Stomach (tissue), 9 donors: Measurements from ENCODE around the gene DAPK2. TPM values are rescaled to one million over a fixed set of nuclear protein-coding genes. Genes with fewer than 3 reads are reported as not detected.

ENCODE experiments used
- DNase-seq, 2 donors: peaks; one replicate each; pipeline versions ENCODE4 v3.0.0 to v3.0.0-alpha.2; 2013 to 2019
- H3K27ac ChIP-seq, 5 donors: fragments of 200-600 bp in 4 of 5; sonication (generic) in 4 of 5; one replicate each; pipeline ENCODE4 v1.5.1; 2013 to 2019; ENCODE audit warnings: mild to moderate bottlenecking in 1 of 5, moderate library complexity in 1 of 5
- H3K27me3 ChIP-seq, 3 donors: fragments of 200-600 bp; sonication (generic); one replicate each; pipeline ENCODE4 v1.5.1; 2017 to 2019; ENCODE audit warnings: mixed run types in 1 of 3
- H3K36me3 ChIP-seq, 4 donors: fragments of 200-600 bp; sonication (generic); 1 replicate in 3 of 4; 2 replicates in 1 of 4; pipeline ENCODE4 v1.5.1; 2016 to 2019
- H3K4me1 ChIP-seq, 4 donors: fragments of 200-600 bp; sonication (generic); one replicate each; pipeline ENCODE4 v1.5.1; 2016 to 2019
- H3K4me3 ChIP-seq, 4 donors: fragments of 200-600 bp; sonication (generic) in 3 of 4; one replicate each; pipeline ENCODE4 v1.5.1; 2016 to 2019; ENCODE audit warnings: mild to moderate bottlenecking in 1 of 4
- H3K9me3 ChIP-seq, 4 donors: fragments of 200-600 bp; sonication (generic); one replicate each; pipeline ENCODE4 v1.5.1; 2016 to 2019
- EP300 ChIP-seq: sonication (generic); formaldehyde crosslinking; IDR thresholded peaks from one replicate; pipeline ENCODE4 v1.6.1; 2017; ENCODE audit warnings: antibody characterized with exemption
- POLR2A ChIP-seq, 4 donors: fragments of 450-650 bp; IDR thresholded peaks; one replicate each; pipeline ENCODE4 v1.6.1; 2016; ENCODE audit warnings: antibody characterized with exemption in 4 of 4, control low read depth in 2 of 4, mild to moderate bottlenecking in 1 of 4, moderate library complexity in 1 of 4
- POLR2AphosphoS5 ChIP-seq, 3 donors: sonication (generic); formaldehyde crosslinking; IDR thresholded peaks; one replicate each; pipeline ENCODE4 v1.6.1; 2016; ENCODE audit warnings: antibody characterized with exemption in 3 of 3
- WGBS, 5 donors: extraction: QIAGEN DNeasy Blood & Tissue Kit in 3 of 5; methylation state at CpG; one replicate each; pipeline versions ENCODE4 v1.1.5 to v1.1.7; 2013 to 2018; 5-methylcytosine and 5-hydroxymethylcytosine counted together
- intact Hi-C: fragments of 100-400 bp; cut with DNase I; formaldehyde crosslinking; loops from one replicate; pipeline ENCODE4 v1.15.1; 2023; ENCODE audit warnings: low total_unique reads
- polyA plus RNA-seq, 3 donors: library from polyadenylated mRNA; stranded (reverse); fragments of 200-250 nt; gene quantifications; one replicate each; pipeline ENCODE4 v1.2.3, GENCODE V29; 2013
- total RNA-seq, 5 donors: library from RNA; depleted of rRNA; stranded (reverse); fragments of >200 nt; gene quantifications; one replicate each; pipeline versions ENCODE4 v1.1.0 to v1.2.3, GENCODE V29; 2014 to 2016
- TF ChIP-seq, protein P1 (sequence below), 7 experiments: fragments of 450-650 bp in 4 of 7; fragments of 200-600 bp in 3 of 7; sonication (generic) in 3 of 7; IDR thresholded peaks; one replicate each; pipeline ENCODE4 v1.5.1; 2016 to 2019; ENCODE audit warnings: antibody characterized with exemption in 7 of 7, control low read depth in 2 of 7, mild to moderate bottlenecking in 1 of 7
- donor health status: healthy with polysubstance abuse.
- donor health status: Bipolar disorder and iron deficiency.
- donor health status: healthy.

The DAPK2 gene
- total and polyA plus RNA-seq, 8 donors = 5.2 to 178 (median 16.6) TPM

DNA sequence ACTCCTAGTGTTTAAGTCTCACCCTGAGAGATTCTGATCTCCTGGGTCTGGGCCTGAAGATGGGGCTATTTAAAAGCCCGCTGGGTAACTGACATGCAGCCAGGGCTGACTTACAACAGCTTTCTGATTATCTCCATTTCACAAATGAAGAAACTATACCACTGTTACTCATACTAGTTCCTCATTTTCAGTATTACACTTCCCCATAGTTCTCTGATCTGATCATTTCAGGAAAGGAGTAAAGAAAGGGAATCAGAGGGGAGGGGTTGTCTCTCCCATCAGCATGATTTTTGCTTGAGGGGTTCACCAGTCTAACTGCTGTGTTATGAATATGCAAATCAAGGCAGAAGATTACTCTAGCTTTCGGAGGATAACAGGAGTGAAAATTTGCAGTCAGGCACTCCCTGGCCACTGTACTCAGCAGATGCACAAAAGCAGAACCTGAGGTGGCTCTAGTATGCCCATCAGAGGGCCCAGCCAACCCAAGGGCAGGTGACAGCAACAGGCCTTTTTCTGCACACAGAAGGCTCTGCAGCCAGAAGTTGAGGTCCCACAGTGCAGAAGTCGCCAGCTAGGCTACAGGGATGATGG, 59.4 kb downstream of the DAPK2 start:
- WGBS, 5 donors = 86 to 91% (median 87%) methylated on average over 3 of the region's 3 CpGs
- Histone ChIP-seq H3K4me3 (no peak overlapping the region), H3K36me3 (peaks cover 0 to 8% (median 0%) of the 10 kb centered on the region in 4 donors), H3K27me3 (no peaks in the 10 kb centered on the region), H3K9me3 (no peaks in the 10 kb centered on the region), H3K4me1 (peaks cover 0 to 49% (median 33%) of the 10 kb centered on the region in 4 donors), H3K27ac (peak overlapping the region in 2 of 5 donors; percentile 58 to 68)
- TF ChIP-seq POLR2A (IDR thresholded peaks at IDR 0.05) = no peak
- TF ChIP-seq EP300 = no peak
- TF ChIP-seq, protein P1, sequence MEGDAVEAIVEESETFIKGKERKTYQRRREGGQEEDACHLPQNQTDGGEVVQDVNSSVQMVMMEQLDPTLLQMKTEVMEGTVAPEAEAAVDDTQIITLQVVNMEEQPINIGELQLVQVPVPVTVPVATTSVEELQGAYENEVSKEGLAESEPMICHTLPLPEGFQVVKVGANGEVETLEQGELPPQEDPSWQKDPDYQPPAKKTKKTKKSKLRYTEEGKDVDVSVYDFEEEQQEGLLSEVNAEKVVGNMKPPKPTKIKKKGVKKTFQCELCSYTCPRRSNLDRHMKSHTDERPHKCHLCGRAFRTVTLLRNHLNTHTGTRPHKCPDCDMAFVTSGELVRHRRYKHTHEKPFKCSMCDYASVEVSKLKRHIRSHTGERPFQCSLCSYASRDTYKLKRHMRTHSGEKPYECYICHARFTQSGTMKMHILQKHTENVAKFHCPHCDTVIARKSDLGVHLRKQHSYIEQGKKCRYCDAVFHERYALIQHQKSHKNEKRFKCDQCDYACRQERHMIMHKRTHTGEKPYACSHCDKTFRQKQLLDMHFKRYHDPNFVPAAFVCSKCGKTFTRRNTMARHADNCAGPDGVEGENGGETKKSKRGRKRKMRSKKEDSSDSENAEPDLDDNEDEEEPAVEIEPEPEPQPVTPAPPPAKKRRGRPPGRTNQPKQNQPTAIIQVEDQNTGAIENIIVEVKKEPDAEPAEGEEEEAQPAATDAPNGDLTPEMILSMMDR (IDR thresholded peaks at IDR 0.05) = no peak
- TF ChIP-seq POLR2AphosphoS5 (IDR thresholded peaks at IDR 0.05) = no peak
- intact Hi-C loops = no loop called here
- peak in 1 of 2 donors; percentile 23 for DNase-seq

DNA sequence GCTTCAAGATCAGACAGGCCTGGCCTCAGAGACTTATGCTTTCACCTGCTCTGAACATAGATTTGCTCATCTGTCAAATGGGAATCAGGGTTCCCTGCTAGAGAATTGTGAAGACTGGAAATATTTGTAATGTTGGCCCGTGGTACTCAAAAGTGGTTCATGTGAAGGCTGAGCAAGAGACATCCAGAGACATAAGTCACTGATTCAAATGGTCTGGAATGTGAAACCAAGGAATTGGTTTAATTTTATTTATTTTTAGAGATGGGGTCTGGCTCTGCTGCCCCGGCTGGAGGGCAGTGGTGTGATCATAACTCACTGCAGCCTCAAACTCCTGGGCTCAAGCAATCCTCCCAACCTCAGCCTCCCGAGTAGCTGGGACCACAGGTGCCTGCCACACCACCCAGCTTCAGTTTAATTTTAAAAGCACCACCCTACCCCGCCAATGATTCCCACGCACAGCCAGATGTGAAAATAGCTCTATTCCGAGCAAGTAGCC, 60.1 kb downstream of the DAPK2 start:
- 80 to 91% (median 85%) methylated on average over 6 of the region's 6 CpGs for WGBS, 5 donors
- no peak for DNase-seq
- Histone ChIP-seq H3K27ac (peak overlapping the region in 3 of 5 donors; percentile 58 to 68 (median 62)), H3K27me3 (no peaks in the 10 kb centered on the region), H3K4me1 (peaks cover 0 to 42% (median 30%) of the 10 kb centered on the region in 4 donors), H3K9me3 (no peaks in the 10 kb centered on the region), H3K4me3 (no peak overlapping the region), H3K36me3 (peaks cover 0 to 8% (median 0%) of the 10 kb centered on the region in 4 donors)
- intact Hi-C loops = no loop called here
- TF ChIP-seq POLR2AphosphoS5 (IDR thresholded peaks at IDR 0.05) (no peak), EP300 (no peak), POLR2A (IDR thresholded peaks at IDR 0.05) (no peak)
- TF ChIP-seq, protein P1 (IDR thresholded peaks at IDR 0.05) = no peak

DNA sequence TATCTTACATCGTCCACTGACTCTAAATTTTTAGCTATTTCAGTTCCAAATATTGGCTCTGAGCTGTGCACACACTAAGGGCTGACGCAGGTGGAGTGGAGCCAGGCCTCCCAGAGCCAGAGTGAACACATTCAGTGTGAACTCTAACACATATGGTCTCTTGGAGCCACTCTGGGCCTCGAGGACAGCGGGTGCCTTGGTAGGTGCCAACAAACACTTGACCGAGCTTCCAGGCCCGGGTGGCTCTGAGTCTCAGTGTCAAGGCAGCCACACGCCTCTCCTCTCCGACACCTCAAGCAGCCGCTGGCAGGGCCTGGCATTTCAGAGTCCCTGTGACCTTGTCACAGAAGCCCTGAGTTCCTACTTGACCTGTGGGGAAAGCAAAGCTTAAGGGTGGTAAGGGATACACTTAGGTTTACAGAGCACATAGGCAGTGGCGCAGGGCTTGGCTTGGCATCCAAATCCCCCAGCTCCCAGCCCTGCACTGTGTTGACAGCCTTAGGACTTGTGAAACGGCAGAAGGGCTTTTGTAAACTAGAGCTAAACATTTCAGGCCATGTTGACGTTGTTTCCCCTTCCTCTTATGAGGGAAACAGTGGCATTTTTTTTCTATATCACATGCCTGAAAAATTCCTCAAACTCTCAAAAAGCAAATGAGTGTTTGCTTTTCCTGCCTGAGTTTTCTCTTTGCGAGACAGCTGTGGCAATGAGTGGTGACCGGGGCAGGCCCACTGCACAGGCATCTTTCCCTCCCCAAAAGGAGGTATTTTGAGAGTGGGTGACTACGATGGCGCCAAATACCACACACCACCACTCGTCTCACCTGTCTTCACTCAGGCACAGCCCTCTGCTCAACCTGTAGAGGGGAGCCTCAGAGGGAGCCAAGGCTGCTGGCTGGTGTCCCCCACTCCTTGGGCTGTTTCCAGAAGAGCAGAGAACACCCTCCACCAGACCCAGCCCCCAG, 60.8 kb downstream of the DAPK2 start:
- WGBS, 5 donors = 62 to 71% (median 68%) methylated on average over 17 of the region's 17 CpGs
- H3K36me3 ChIP-seq = peaks cover 0 to 8% (median 0%) of the 10 kb centered on the region in 4 donors
- intact Hi-C loops = no loop called here
- H3K9me3 ChIP-seq = no peaks in the 10 kb centered on the region
- H3K27ac ChIP-seq = peak overlapping the region; percentile 22 to 68 (median 58)
- TF ChIP-seq POLR2A (IDR thresholded peaks at IDR 0.05) (no peak), EP300 (no peak), POLR2AphosphoS5 (IDR thresholded peaks at IDR 0.05) (peak in 1 of 3 donors; percentile 27)
- TF ChIP-seq, protein P1 (IDR thresholded peaks at IDR 0.05) = no peak
- no peaks in the 10 kb centered on the region for H3K27me3 ChIP-seq
- DNase-seq = peak in 1 of 2 donors; percentile 57
- peaks cover 0 to 35% (median 23%) of the 10 kb centered on the region in 4 donors for H3K4me1 ChIP-seq
- H3K4me3 ChIP-seq = no peak overlapping the region

DNA sequence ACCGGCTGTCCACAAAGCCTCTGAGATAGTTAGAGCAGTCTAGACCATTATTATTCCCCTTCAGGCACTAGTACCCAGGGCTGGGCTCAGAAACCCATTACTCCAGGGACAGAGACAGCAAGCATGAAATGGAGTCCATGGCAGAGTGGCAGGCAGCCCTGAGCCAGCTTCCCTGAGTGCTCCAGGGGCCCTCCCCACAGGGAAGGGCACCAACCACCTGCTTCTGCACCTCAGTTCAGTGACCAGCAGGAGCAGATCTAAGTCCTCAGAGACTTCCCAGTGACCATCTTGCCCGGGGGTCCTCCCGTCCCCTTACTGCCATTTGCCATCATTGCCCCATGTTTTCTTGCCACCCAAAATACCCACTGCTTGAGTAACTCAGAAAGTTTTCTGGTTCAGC, 62.0 kb downstream of the DAPK2 start:
- intact Hi-C loops = no loop called here
- Histone ChIP-seq H3K4me1 (peaks cover 0 to 34% (median 23%) of the 10 kb centered on the region in 4 donors), H3K27me3 (no peaks in the 10 kb centered on the region), H3K27ac (no peak overlapping the region), H3K4me3 (no peak overlapping the region), H3K9me3 (no peaks in the 10 kb centered on the region), H3K36me3 (peaks cover 0 to 8% (median 0%) of the 10 kb centered on the region in 4 donors)
- peak in 1 of 2 donors; percentile 16 for DNase-seq
- TF ChIP-seq, protein P1 (IDR thresholded peaks at IDR 0.05) = no peak
- TF ChIP-seq EP300 (no peak), POLR2AphosphoS5 (IDR thresholded peaks at IDR 0.05) (no peak)
- whole genome bisulfite sequencing, 5 donors = 77 to 88% (median 85%) methylated on average over 3 of the region's 3 CpGs
